T-helper 17 cell (primary cell): ENCODE data around the gene CD44. TPM values are rescaled to one million over a fixed set of nuclear protein-coding genes. Genes with fewer than 3 reads are reported as not detected.

Experiments
- ATAC-seq: fragments of 150-1000 bp; cut with Tn5 transposase; 2 replicates; pipeline ENCODE4 v1.10.0; 2021; ENCODE audit warnings: mild to moderate bottlenecking, moderate library complexity
- DNase-seq, 3 donors: peaks; one replicate each; pipeline versions ENCODE4 v3.0.0 to v3.0.0-alpha.2; 2020 to 2021
- H3K9me3 ChIP-seq: one replicate; pipeline ENCODE4 v1.7.0; 2013; ENCODE audit warnings: low read length, mild to moderate bottlenecking; ENCODE audit not compliant: control insufficient read depth, poor library complexity, severe bottlenecking
- H3K27ac Mint-ChIP-seq: one replicate; pipeline ENCODE4 v1.8.0; 2022; ENCODE audit warnings: mild to moderate bottlenecking, moderate library complexity, mixed read lengths
- H3K27me3 Mint-ChIP-seq: one replicate; pipeline ENCODE4 v1.8.0; 2022; ENCODE audit warnings: mixed read lengths
- H3K36me3 Mint-ChIP-seq: one replicate; pipeline ENCODE4 v1.8.0; 2022; ENCODE audit warnings: low read depth, mixed read lengths
- H3K4me1 Mint-ChIP-seq: one replicate; pipeline ENCODE4 v1.8.0; 2022; ENCODE audit warnings: mild to moderate bottlenecking, mixed read lengths
- H3K4me3 Mint-ChIP-seq: one replicate; pipeline ENCODE4 v1.8.0; 2022; ENCODE audit warnings: mild to moderate bottlenecking, moderate library complexity, mixed read lengths
- total RNA-seq, 4 donors: library from RNA in 2 of 4; stranded (reverse) in 2 of 4; gene quantifications; one replicate each; pipeline ENCODE4 v1.2.3 and lab custom pipeline; 2022 to 2026

CD44 gene
- total RNA-seq, 2 donors from 2014 or later, result 1,118 to 1,497 TPM

- Mint-ChIP-seq H3K36me3 (peaks cover 5% of the 10 kb centered on the region), H3K27me3 (no peaks in the 10 kb centered on the region), H3K27ac (peak overlapping the region; percentile 99), H3K4me1 (peaks cover 91% of the 10 kb centered on the region), H3K4me3 (peak overlapping the region; percentile 84)
- DNase-seq, result no peak
- H3K9me3 ChIP-seq, result no peaks in the 10 kb centered on the region
- no peak for ATAC-seq
These were observed 22.1 kb downstream of the CD44 start for GRCh38 chr11:35160902-35161597.

GRCh38 chr11:35162745-35163144 is 23.8 kb downstream of the CD44 start:
- Mint-ChIP-seq H3K27ac (peak overlapping the region; percentile 99), H3K4me3 (peak overlapping the region; percentile 71), H3K36me3 (peaks cover 3% of the 10 kb centered on the region), H3K27me3 (no peaks in the 10 kb centered on the region), H3K4me1 (peaks cover 92% of the 10 kb centered on the region)
- DNase-seq (no peak), ATAC-seq (no peak)
- no peaks in the 10 kb centered on the region for H3K9me3 ChIP-seq

GRCh38 chr11:35163209-35163608 is 24.2 kb downstream of the CD44 start:
- ATAC-seq, result no peak
- H3K36me3 Mint-ChIP-seq, result peaks cover 3% of the 10 kb centered on the region
- DNase-seq, result no peak
- H3K9me3 ChIP-seq, result no peaks in the 10 kb centered on the region
- peak overlapping the region; percentile 99 for H3K27ac Mint-ChIP-seq
- H3K4me3 Mint-ChIP-seq, result peak overlapping the region; percentile 33
- no peaks in the 10 kb centered on the region for H3K27me3 Mint-ChIP-seq
- H3K4me1 Mint-ChIP-seq, result peaks cover 92% of the 10 kb centered on the region

- ATAC-seq (no peak), DNase-seq (peak in 1 of 3 donors; percentile 37)
- Mint-ChIP-seq H3K4me1 (peaks cover 94% of the 10 kb centered on the region), H3K36me3 (peaks cover 3% of the 10 kb centered on the region), H3K27me3 (no peaks in the 10 kb centered on the region), H3K27ac (peak overlapping the region; percentile 99), H3K4me3 (peak overlapping the region; percentile 79)
- no peaks in the 10 kb centered on the region for H3K9me3 ChIP-seq
These were observed 24.9 kb downstream of the CD44 start for GRCh38 chr11:35163702-35164496.

- H3K9me3 ChIP-seq, result no peaks in the 10 kb centered on the region
- Mint-ChIP-seq H3K27ac (peak overlapping the region; percentile 99), H3K36me3 (peaks cover 3% of the 10 kb centered on the region), H3K27me3 (no peaks in the 10 kb centered on the region), H3K4me3 (peak overlapping the region; percentile 79), H3K4me1 (peaks cover 92% of the 10 kb centered on the region)
- no peak for DNase-seq
- ATAC-seq, result no peak
These were observed 26.1 kb downstream of the CD44 start for GRCh38 chr11:35165030-35165422.

GRCh38 chr11:35165423-35166368 is 26.7 kb downstream of the CD44 start:
- Mint-ChIP-seq H3K36me3 (no peaks in the 10 kb centered on the region), H3K4me1 (peaks cover 90% of the 10 kb centered on the region), H3K27me3 (no peaks in the 10 kb centered on the region), H3K4me3 (peak overlapping the region; percentile 79), H3K27ac (peak overlapping the region; percentile 99)
- ATAC-seq, result peak; percentile 80
- H3K9me3 ChIP-seq, result no peaks in the 10 kb centered on the region
- DNase-seq, result peak; percentile 60 to 82 (median 70)

GRCh38 chr11:35166369-35167360 is 27.7 kb downstream of the CD44 start:
- H3K9me3 ChIP-seq, result no peaks in the 10 kb centered on the region
- peak; percentile 3 for ATAC-seq
- Mint-ChIP-seq H3K4me1 (peaks cover 89% of the 10 kb centered on the region), H3K27ac (peak overlapping the region; percentile 99), H3K27me3 (no peaks in the 10 kb centered on the region), H3K36me3 (no peaks in the 10 kb centered on the region), H3K4me3 (peak overlapping the region; percentile 79)
- DNase-seq, result peak in 1 of 3 donors; percentile 18

GRCh38 chr11:35167426-35167954 is 28.5 kb downstream of the CD44 start:
- H3K9me3 ChIP-seq, result no peaks in the 10 kb centered on the region
- ATAC-seq (no peak), DNase-seq (no peak)
- peak overlapping the region; percentile 79 for H3K4me3 Mint-ChIP-seq
- peaks cover 89% of the 10 kb centered on the region for H3K4me1 Mint-ChIP-seq
- H3K27me3 Mint-ChIP-seq, result no peaks in the 10 kb centered on the region
- peaks cover 3% of the 10 kb centered on the region for H3K36me3 Mint-ChIP-seq
- peak overlapping the region; percentile 99 for H3K27ac Mint-ChIP-seq

GRCh38 chr11:35168671-35169070 is 29.7 kb downstream of the CD44 start:
- ATAC-seq, result no peak
- H3K27ac Mint-ChIP-seq, result peak overlapping the region; percentile 99
- H3K4me3 Mint-ChIP-seq, result peak overlapping the region; percentile 79

GRCh38 chr11:35169112-35169511 is 30.1 kb downstream of the CD44 start:
- Mint-ChIP-seq H3K4me3 (peak overlapping the region; percentile 79), H3K27ac (peak overlapping the region; percentile 99), H3K36me3 (peaks cover 3% of the 10 kb centered on the region), H3K27me3 (no peaks in the 10 kb centered on the region), H3K4me1 (peaks cover 88% of the 10 kb centered on the region)
- no peaks in the 10 kb centered on the region for H3K9me3 ChIP-seq
- ATAC-seq (no peak), DNase-seq (no peak)

More at GRCh38 chr11:35168671-35169070, 29.7 kb downstream of the CD44 start:
- H3K4me1 Mint-ChIP-seq, result peaks cover 88% of the 10 kb centered on the region
- no peaks in the 10 kb centered on the region for H3K9me3 ChIP-seq
- peaks cover 3% of the 10 kb centered on the region for H3K36me3 Mint-ChIP-seq
- no peaks in the 10 kb centered on the region for H3K27me3 Mint-ChIP-seq
- no peak for DNase-seq

- DNase-seq, result no peak
- H3K27ac Mint-ChIP-seq, result peak overlapping the region; percentile 99
- H3K4me1 Mint-ChIP-seq, result peaks cover 89% of the 10 kb centered on the region
- peak overlapping the region; percentile 79 for H3K4me3 Mint-ChIP-seq
- H3K36me3 Mint-ChIP-seq, result peaks cover 4% of the 10 kb centered on the region
- no peak for ATAC-seq
- no peaks in the 10 kb centered on the region for H3K9me3 ChIP-seq
- H3K27me3 Mint-ChIP-seq, result no peaks in the 10 kb centered on the region
These were observed 30.8 kb downstream of the CD44 start for GRCh38 chr11:35169754-35170153.

GRCh38 chr11:35170503-35170902 is 31.5 kb downstream of the CD44 start:
- H3K27ac Mint-ChIP-seq, result peak overlapping the region; percentile 99
- no peaks in the 10 kb centered on the region for H3K9me3 ChIP-seq
- ATAC-seq, result no peak
- peak overlapping the region; percentile 86 for H3K4me3 Mint-ChIP-seq
- DNase-seq, result no peak
- peaks cover 90% of the 10 kb centered on the region for H3K4me1 Mint-ChIP-seq
- peaks cover 8% of the 10 kb centered on the region for H3K36me3 Mint-ChIP-seq
- H3K27me3 Mint-ChIP-seq, result no peaks in the 10 kb centered on the region
